Keratinocyte (primary cell): ENCODE data around the gene USB1.

ENCODE experiments used
- CTCF ChIP-seq, 3 experiments: IDR thresholded peaks in 1 of 3; conservative IDR thresholded peaks in 1 of 3; optimal IDR thresholded peaks in 1 of 3; 2 replicates in 2 of 3; 3 replicates in 1 of 3; pipeline versions ENCODE3 to v1.5.1; 2011; ENCODE audit warnings: low read length in 3 of 3, mild to moderate bottlenecking in 3 of 3, moderate library complexity in 2 of 3, control low read depth in 1 of 3, inconsistent platforms in 1 of 3; ENCODE audit not compliant: insufficient read depth in 2 of 3; ENCODE audit errors: extremely low read depth in 1 of 3
- EZH2 ChIP-seq: IDR thresholded peaks from one replicate; pipeline ENCODE4 v1.6.1; 2012; ENCODE audit warnings: inconsistent platforms, mild to moderate bottlenecking, low read length, moderate library complexity

- TF ChIP-seq CTCF (optimal IDR thresholded peaks at IDR 0.05 in 1 of 3, IDR thresholded peaks at IDR 0.05 in 1 of 3, conservative IDR thresholded peaks at IDR 0.05 in 1 of 3; ENCODE audit: extremely low read depth in 1 of 3, insufficient read depth in 2 of 3, low read length in 3 of 3) (no peak), EZH2 (no peak)
Measured at GRCh38 chr16:58002936-58003335, 1.7 kb downstream of the USB1 start.
